Stimulated activated CD4-positive, alpha-beta T cell treated with anti-CD3 and anti-CD28 coated beads, Interleukin-1b, Interleukin-23, amount 100 ng/mL, for 4 hours (primary cell): ENCODE measurements around the gene PWWP2B.
A peak's percentile ranks its signal among the peaks of the same experiment; 100 is the strongest.

Source experiments
- DNase-seq, 2 donors: peaks; one replicate each; pipeline ENCODE4 v3.0.0-alpha.2; 2020; ENCODE audit warnings: low read depth in 2 of 2

The PWWP2B gene

DNA sequence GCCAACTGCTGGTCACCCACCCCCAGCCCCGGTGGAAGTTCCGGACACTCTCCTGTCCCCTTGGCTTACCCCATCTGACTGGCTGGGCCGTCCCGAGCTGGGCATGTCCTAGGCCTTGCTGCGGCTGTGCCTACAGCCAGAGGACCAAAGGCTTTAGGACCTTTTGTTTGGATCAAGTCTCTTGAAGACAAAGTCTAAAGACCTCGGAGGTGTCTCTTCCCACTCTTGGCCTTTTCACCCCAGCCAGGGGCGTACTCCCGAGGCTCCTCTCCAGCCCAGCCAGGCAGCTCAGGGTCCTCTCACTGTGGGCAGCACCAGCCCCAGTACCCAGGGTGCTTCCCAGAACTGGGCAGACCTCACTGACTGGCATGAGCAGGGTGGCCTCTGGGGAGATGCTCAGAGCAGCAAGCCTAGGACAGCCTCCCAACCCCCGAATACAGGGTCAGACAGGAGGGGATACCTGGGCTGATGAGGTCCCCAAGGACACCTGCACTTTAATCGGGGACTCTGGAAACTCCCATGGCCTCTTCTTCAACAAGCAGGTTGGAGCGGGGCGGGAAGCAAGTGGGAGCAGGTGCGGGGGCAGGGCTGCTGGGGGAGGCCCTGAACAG is 2.7 kb upstream of the PWWP2B start:
- DNase-seq = no peak

DNA sequence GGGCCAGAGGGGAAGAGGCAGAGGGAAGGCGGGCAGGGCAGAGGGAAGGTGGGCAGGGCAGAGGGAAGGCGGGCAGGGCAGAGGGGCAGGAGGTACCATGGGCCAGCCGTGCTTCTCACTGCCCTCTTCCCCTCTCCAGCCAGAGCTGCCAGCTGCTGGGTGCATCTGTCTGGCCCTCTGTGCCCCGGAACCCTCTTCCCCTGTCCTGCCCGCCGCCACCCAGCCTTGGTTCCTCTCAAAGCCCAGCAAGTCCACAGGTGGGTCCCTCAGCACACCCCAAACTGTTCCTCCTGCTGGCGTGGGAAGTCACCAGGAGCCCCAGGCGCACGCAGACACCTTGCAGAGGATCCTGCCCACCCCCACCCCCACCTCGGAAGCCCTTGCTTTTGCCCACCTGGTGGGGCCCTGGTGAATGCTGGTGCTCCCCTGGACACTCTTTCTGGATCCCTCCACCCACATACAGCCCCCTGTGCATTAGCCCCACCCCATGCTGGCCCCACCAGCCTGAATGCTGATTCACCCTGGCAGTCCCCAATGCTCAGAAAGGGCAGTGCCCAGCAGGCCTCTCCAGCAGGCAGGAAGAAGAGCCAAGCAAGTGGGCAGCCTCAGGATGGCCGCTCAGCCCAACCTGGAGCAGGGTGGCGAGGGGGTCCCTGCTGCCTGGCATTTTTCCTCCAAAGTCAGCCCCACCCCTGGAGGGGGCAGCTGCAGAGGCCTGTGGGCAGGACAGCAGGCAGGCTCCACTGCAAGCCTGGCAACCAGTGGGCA is 1.9 kb upstream of the PWWP2B start:
- DNase-seq = no peak

DNA sequence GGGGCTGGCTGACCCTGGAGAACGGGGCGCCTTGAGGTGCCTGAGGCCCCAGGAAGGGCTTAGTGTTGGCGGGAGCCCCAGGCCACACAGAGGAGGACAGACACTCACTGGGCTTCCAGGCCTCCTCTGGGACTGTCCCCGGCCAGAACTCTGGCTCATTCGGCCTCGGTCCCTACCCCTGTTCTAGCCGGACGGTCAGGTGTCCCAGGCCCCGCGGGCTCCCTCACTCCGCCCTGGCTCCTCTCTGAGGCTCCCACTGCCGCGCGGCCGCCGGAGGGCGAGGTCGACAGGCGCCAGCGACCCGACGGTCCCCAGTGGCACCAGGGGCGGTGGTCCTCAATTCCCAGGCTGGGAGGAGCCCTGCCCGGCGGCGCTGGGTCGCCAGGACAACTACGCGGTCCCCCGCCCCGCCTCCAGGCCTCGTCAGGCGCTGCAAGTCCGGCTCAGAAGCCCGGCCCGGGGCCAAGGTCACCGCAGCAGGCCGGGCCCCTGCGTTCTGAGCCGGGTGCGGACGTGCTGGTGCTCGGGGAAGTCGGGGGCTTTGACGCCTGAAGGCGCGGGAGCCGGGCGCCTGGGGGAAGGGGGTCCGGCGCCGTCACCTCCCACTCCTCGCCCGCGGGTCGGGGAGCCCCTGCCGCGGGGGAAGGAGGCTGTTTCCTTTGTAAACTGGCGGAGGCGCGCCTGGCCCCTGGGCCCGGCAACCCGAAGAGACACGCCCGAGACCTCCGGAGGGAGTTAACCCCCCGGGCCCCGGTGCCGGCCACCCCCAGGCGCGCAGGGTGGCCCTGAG is 1.1 kb upstream of the PWWP2B start:
- peak in 1 of 2 donors; percentile 30 for DNase-seq

DNA sequence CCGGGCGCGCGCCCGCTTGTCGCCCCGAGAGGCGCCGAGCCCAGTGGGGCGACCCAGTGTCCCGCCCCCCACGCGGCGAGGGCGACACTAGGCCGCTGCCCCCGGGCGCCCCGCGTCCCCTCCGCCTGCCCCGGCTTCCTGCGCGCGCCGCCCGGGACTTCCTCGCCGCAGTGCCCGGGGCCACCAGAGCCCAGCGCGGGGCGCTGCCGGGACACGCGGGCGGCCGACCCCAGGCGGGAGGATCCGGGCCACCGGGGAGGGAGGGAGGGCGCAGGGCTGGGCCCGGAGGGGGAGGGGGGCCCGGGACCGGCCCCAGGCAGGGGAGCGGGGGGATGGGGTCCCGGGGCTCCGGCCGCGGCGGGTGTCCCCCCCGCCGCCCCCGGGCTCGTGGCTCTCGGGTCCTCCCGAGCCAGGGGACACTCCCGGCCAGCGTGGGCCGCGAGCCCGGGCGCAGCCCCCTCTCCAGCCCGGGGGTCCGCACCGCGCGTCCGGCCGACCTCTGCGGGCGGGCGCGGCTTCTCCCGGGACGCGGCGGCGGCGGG is 435 bp upstream of the PWWP2B start:
- DNase-seq = peak; percentile 36 to 53

DNA sequence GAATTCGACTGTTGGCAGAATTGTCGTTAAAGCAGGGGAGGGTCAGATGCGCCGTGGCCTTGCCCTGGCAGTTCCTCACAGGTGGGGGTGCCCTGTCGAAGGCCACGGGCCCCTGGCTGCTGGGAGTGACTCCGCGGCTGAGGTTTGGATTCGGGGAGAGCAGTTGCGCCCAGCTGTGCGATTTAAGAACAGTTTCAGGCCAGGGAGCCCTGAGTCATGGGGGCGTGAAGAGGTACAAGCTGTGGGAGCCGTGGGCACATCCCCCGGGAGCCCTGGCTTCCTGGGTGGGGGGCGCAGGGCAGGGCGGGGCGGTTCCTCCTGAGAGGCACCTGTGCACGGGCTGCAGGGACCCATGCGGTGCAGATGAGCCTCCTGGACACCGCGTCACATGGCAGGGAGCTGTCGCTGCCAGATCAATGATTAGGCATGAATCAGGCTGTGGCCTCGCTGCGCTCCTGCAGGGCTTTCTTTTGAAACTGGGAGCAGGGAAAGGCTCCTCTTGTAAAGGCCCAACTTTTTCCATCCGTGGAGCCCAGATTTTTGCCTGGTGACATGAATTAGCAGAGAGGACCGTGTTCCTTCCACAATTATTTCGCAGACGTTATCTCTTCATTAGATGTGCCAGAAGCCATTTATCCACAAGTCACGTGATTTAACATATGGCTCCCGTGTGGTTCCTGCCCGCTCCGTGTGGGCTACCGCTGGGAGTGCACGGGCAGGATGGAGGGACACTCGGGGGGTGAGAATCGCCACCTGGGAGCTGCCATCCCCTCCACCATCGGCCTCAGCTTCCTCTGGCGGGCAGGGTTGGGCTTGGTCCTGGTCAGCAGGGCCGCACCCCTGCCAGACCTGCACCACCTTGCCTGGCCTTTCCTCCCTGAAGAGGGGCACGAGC is 918 bp downstream of the PWWP2B start:
- peak in 1 of 2 donors; percentile 33 for DNase-seq

DNA sequence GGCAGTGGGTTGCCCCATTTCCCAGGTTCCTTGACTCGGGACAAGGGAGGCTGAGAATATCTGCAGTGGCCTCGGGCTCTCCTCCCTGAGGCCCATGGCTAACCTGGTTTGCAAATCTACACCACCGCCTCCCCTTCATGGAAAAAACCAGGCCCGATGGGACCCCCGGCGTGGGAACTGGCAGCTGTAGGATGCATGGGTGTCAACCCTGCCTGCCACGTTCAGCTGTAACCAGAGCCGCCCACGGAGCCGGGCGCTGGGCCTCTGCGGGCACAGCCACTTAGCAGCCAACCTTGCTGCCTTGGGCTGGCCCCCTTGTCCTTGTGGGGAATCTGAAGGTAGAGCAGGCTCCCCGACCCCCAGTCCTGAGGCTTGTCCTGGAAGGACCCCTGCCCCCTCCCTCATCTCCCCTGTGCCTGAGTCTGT is 1.6 kb downstream of the PWWP2B start:
- DNase-seq = no peak

DNA sequence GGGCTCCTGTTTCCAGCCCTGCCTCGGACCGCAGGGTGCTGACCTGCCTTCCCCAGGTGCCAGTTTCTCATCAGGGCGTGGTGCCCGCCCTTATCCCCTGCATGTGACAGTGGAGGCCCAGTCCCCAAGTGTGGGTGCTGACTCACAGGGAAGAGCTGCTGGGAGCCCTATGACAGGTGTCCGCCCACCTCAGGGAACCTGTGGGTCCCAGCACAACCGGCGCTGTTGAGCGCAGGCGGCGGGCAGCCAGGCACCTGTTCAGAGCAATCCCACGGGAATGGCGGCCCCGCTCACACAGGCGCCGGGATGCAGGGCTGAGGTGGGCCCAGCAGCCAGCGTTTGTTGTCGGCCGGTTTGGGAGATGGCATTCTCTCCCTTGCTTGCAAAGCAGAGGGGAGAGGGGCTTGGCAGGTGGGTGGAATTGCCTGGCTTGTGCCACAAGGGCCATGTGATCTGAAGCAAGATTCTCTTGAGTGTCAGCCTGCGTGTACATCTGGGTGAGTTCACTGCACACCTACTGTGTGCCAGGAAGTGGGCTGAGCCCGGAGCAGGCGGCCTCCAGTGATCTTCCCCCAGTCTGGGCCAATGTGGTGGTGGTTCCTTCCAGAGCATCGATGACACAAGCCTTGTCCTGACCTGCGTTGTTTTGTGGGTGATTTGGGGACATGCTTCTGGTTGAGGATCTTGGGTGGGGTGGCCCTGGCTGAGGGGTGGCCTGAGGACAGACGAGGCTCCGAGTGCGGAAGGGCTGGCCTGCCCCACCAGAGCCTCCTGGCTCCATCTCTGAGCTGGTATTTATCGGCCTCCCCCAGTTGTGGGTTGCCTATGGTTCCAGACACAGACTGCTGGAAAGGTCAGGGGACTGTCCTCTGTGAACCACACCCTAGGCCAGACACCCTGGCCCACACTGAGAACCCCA is 2.4 kb downstream of the PWWP2B start:
- no peak for DNase-seq

DNA sequence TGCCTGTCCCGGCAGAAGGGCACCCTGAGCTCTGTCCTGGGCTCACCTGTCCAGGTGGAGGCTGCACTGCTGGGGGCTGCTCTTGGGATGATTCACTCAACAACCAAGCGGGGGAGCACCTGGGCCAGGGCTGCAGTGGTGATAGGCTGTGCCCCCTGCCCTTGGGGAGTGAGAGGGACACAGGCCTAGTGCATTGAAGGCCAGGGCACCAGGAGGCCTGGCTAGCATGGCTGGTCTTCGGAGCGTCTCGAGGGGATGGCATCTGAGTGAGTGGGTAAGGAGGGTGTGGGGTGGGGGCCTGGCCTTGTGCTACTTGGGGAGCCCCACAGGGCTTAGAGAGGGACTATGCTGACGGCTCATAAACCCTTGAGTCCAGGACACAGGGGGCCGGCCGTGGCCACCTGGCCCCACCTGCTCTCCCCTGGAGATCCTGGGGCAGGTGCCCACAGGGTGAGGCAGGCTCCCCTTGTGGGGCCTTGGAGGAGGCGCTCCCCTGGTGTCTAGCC is 3.1 kb downstream of the PWWP2B start:
- no peak for DNase-seq

DNA sequence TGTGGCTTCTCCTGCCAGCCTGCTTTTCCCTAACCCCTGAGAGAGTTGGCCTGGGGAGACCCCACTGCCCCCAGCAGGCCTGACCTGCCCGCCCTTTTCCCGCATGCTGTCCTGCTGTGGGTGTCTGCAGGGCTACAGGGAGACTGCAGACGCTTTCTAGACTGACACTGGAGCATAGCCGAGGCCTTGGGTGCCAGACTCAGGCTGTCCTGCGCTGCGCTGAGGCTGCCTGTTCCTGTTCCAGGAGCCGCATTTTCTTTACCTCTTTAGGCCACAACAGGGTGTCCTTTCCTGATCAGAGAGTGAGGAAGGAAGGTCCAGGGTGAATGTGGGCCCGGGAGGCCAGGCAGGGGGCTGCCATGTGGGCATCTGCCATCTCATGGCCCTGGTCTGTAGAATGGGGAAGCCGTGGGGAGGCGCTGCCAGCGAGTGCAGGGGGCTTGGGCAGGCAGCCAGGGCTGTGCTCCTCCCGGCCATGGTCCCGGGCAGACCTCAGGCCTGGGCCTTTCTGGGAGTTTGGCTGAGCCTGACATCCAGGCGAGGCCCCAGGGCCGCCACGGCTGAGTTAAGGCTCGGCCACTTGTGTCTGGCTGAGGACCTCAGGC is 3.6 kb downstream of the PWWP2B start:
- no peak for DNase-seq

DNA sequence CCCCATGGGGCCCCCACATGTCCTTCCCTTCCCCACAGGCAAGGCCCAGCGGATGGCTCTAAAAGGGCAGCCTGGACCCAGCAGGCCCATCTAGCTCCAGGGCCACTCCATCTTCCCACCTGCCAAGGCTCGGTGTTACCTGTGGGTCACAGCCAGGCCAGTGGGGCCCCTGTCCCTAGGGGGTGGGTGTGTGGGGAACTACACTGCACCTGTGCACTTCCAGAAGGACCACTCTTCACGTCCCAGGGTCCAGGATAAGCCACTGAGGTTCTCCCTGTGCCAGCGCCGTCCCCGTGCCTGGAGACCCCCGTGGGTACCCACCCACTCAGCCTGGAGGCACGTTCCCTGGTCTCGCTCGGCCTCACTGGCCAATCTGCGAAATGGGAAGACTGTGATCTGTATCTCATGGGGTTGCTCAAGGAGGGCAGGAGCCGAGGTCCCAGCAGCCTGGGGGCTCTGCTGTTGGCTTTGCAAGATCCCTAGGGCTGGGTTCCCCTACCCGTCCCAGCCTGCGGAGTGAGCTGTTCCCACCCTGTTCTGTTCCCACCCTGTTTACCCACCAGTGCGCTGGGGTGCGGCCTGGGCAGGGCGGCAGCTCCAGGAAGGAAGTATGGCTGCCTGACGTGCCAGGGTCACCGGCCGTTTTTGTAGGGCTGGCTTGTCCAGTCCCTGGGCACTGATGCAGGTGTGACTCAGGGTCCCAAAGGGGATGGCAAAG is 4.6 kb downstream of the PWWP2B start:
- no peak for DNase-seq

DNA sequence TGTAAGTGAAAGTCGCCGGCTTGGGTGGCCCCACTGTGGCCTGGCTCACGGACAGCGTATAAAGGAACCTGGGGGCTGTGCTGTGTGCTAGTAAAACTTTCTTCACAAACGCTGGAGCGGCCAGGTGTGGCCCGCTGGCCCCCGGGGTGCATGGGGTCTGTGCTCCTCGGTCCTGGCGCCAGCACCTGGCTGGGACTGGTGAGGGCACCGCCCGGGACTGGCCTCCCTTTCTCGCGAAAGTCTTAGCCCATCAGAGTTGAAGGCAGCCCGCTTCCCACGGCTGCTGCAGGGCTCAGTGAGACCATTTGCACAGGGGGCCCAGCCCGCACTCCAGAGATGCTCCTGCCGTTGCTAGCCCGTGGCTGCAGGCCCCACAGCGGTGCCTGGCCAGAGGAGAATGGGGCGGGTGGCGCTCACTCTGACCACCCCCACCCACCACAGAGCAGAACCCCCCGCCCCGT is 5.8 kb downstream of the PWWP2B start:
- no peak for DNase-seq

DNA sequence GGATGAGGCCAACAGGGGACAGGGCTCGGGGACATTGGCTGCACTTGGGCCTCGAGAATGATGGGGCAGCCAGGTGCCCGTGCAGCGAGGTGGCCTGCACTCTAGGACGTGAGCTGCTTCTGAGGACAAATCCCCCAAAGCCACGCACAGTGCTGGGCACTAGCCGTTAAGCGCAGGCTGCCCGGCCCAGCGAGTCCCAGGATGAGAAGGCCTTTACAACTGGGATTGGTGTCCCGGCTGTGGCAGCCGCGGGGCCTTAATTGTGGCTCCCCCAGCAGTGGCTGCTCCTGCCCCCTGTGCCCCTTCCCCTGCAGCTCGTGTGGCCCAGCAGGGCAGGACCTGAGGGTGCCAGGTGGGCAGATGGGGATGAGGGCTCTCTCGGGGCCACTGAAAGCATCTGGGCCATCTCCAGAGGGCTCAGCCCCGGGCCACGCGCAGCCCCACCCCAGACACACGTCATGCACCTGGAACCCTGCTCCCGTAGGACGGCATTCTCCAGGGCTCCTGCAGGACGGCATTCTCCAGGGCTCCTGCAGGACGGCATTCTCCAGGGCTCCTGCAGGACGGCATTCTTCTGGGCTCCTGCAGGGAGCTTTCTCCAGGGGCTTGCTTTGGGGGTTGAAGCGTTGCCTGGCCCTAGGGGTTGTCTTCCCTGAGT is 6.6 kb downstream of the PWWP2B start:
- DNase-seq = no peak

DNA sequence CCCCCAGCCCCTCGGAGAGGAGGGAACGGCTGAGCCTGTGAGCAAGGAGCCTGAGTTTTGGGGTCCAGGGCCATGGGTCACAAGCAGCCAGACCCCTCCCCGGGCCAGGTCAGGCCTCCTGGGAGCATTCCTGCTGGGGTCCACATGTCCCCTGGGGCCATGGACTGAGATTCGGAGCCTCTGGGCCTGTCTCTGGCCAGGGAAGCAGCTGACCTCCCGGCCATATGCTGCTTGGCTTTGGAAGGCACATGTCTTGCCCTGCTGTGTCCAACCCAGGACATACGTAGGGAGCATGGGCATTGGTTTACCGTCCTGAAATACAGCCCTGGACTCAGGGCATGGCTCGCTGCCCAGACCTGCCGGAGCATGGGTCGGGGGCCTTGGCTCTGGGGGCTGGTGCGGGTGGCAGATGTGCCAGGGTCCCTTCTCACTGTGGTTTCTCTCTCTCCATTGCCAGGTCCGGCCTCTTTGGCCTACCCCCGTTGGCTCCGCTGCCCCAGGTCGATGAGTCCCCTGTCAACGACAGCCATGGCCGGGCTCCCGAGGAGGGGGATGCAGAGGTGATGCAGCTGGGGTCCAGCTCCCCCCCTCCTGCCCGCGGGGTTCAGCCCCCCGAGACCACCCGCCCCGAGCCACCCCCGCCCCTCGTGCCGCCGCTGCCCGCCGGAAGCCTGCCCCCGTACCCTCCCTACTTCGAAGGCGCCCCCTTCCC is 7.3 kb downstream of the PWWP2B start:
- DNase-seq = no peak

DNA sequence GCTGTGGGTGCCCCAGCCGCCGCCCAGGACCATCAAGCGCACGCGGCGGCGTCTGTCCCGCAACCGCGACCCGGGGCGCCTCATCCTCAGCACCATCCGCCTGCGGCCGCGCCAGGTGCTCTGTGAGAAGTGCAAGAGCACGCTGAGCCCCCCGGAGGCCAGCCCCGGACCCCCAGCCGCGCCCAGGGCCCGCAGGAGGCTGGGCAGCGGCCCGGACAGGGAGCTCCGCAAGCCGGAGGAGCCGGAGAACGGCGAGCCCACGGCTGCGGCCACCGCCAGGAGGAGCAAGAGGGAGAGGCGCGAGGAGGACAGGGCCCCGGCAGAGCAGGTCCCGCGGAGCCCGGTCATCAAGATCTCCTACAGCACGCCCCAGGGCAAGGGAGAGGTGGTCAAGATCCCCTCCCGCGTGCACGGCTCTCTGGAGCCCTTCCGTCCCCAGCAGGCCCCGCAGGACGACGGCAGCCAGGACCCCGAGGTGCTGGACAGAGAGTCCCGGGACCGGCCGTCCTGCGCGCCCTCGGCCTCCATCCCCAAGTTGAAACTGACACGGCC is 8.0 kb downstream of the PWWP2B start:
- DNase-seq = no peak

DNA sequence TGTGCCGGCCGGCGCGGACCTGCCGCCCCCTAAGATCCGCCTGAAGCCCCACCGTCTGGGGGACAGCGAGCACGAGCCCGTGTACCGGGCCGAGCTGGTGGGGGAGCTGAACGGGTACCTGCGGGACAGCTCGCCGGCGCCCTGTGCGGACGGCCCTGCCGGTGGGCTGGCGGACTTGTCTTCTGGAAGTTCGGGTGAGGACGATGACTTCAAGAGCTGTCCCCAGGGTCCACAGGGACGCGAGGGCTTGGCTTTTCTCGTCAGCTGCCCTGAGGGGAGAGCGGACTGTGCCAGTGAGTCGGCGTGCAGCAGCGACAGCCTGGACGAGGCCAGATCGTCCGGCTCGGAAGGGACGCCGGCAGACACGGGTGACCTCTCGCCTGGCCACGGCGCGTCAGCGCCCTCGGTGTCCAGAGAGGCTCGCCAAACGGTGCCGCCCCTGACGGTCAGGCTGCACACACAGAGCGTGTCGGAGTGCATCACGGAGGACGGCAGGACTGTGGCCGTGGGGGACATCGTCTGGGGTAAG is 8.5 kb downstream of the PWWP2B start:
- no peak for DNase-seq

DNA sequence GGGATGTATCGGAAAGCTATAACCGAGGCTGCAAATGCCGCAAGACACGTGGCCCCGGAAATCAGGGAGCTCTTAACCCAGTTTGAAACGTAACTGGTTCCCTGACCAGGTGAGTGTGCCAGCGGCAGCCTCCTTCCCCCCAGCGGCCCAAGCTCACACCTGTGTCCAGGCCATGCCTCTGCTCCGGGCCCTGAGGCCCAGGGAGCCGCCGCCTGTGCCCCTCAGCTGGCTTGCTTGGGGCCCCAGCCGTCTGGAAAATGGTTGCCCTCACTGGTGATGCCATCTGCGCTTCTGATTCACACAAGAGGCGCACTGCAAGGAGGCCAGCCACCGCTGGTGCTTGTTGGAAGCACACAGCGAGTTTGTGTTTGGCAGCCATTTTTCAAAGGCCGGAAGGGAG is 9.2 kb downstream of the PWWP2B start:
- DNase-seq = no peak

DNA sequence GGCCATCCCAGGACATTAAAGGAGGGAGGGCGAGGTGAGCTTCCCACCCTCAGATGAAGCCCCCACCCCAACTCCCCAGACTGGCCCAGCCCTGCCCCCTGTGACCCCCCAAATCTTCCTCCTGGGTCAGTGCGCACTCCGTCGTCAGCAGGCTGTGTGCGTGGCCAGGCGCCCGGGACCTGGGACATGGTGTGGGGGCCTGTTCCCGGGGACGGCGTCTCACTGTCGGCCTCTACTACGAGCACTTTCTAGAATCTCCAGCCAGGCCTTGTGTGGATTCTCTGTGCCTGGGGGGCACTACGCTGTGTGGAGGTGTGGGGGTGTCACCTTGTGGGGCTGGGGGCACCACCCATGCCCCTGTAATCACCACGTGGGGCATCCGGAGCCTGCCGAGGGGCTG is 9.8 kb downstream of the PWWP2B start:
- no peak for DNase-seq
